Prostate gland (tissue), 2 donors: ENCODE data around the gene KLHL25. TPM values are rescaled to one million over a fixed set of nuclear protein-coding genes. Genes with fewer than 3 reads are reported as not detected.

Experiments
- DNase-seq: peaks from one replicate; pipeline ENCODE4 v3.0.0-alpha.2; 2019; ENCODE audit warnings: low spot score
- H3K27ac ChIP-seq, 2 donors: fragments of 200-600 bp; sonication (generic); 2 replicates each; pipeline ENCODE4 v1.5.1; 2017 to 2019
- H3K27me3 ChIP-seq: fragments of 200-600 bp; sonication (generic); replicated peaks from 2 replicates; pipeline ENCODE4 v1.5.1; 2019; ENCODE audit not compliant: insufficient read depth
- H3K36me3 ChIP-seq, 2 donors: fragments of 200-600 bp; sonication (generic); 1 replicate in 1 of 2; 2 replicates in 1 of 2; pipeline versions ENCODE4 v1.5.1 to v1.8.1; 2017 to 2019
- H3K4me1 ChIP-seq: fragments of 200-600 bp; sonication (generic); replicated peaks from 2 replicates; pipeline ENCODE4 v1.5.1; 2019
- H3K4me3 ChIP-seq, 2 donors: fragments of 200-600 bp; sonication (generic); 2 replicates each; pipeline ENCODE4 v1.5.1; 2017 to 2019
- H3K9me3 ChIP-seq: fragments of 200-600 bp; sonication (generic); 2 replicates; pipeline ENCODE4 v1.5.1; 2017
- CTCF ChIP-seq, 4 experiments: fragments of 200-600 bp in 2 of 4; fragments of 450-650 bp in 2 of 4; sonication (generic) in 2 of 4; IDR thresholded peaks; 1 replicate in 3 of 4; 2 replicates in 1 of 4; pipeline ENCODE4 v1.5.1; 2016 to 2019; ENCODE audit warnings: antibody characterized with exemption in 4 of 4, mild to moderate bottlenecking in 2 of 4, moderate library complexity in 2 of 4
- POLR2A ChIP-seq: fragments of 450-650 bp; IDR thresholded peaks from one replicate; pipeline ENCODE4 v1.6.1; 2016; ENCODE audit warnings: antibody characterized with exemption, mild to moderate bottlenecking
- POLR2AphosphoS5 ChIP-seq: sonication (generic); formaldehyde crosslinking; IDR thresholded peaks from one replicate; pipeline ENCODE4 v1.6.1; 2017; ENCODE audit warnings: antibody characterized with exemption
- WGBS: methylation state at CpG from one replicate; pipeline ENCODE4 v1.1.5; 2018; 5-methylcytosine and 5-hydroxymethylcytosine counted together
- intact Hi-C: fragments of 100-400 bp; cut with DNase I; formaldehyde crosslinking; loops from one replicate; pipeline ENCODE4 v1.14.2; 2022
- total RNA-seq, 2 donors: library from RNA; depleted of rRNA; stranded (reverse); fragments of >200 nt; gene quantifications; one replicate each; pipeline ENCODE4 v1.1.0, GENCODE V29; 2016

KLHL25 gene
- total RNA-seq, 2 donors from 2014 or later = 5.1 to 30.8 TPM

GRCh38 chr15:85795337-85796305 is 896 bp upstream of the KLHL25 start:
- no peak for TF ChIP-seq CTCF (IDR thresholded peaks at IDR 0.05)
- TF ChIP-seq POLR2A = no peak
- TF ChIP-seq POLR2AphosphoS5 = no peak

GRCh38 chr15:85793641-85794597 is 806 bp downstream of the KLHL25 start:
- Histone ChIP-seq H3K27me3 (no peaks in the 10 kb centered on the region), H3K9me3 (no peaks in the 10 kb centered on the region), H3K4me3 (peak overlapping the region; percentile 85 to 92), H3K4me1 (no peaks in the 10 kb centered on the region), H3K27ac (peak overlapping the region; percentile 80 to 85), H3K36me3 (no peaks in the 10 kb centered on the region)
- intact Hi-C loops = loop anchor here (5.0 kb wide), 1 partner anchor 52 kb away; no protein-coding TSS in a partner anchor
- DNase-seq = peak; percentile 20
- TF ChIP-seq CTCF (IDR thresholded peaks at IDR 0.05) (no peak), POLR2AphosphoS5 (no peak), POLR2A (no peak)
- WGBS = 1% methylated on average over 56 of the region's 56 CpGs

More at GRCh38 chr15:85795337-85796305, 896 bp upstream of the KLHL25 start:
- Histone ChIP-seq H3K4me1 (no peaks in the 10 kb centered on the region), H3K4me3 (peak overlapping the region; percentile 85 to 92), H3K27me3 (no peaks in the 10 kb centered on the region), H3K27ac (no peak overlapping the region), H3K9me3 (no peaks in the 10 kb centered on the region), H3K36me3 (no peaks in the 10 kb centered on the region)
- 52% methylated on average over 15 of the region's 15 CpGs for WGBS
- DNase-seq = no peak
- intact Hi-C loops = no loop called here

- no peak for DNase-seq
- Histone ChIP-seq H3K27me3 (no peaks in the 10 kb centered on the region), H3K4me1 (no peaks in the 10 kb centered on the region), H3K4me3 (peak overlapping the region; percentile 85 to 92), H3K27ac (no peak overlapping the region), H3K36me3 (no peaks in the 10 kb centered on the region), H3K9me3 (no peaks in the 10 kb centered on the region)
- WGBS = 49% methylated on average over 14 of the region's 14 CpGs
- TF ChIP-seq POLR2AphosphoS5 = no peak
- intact Hi-C loops = loop anchor here (5.0 kb wide), 1 partner anchor 51 kb away; no protein-coding TSS in a partner anchor
Observed at GRCh38 chr15:85792912-85793590, 1.7 kb downstream of the KLHL25 start.

- no peaks in the 10 kb centered on the region for H3K27me3 ChIP-seq
- no peaks in the 10 kb centered on the region for H3K4me1 ChIP-seq
- no peak overlapping the region for H3K27ac ChIP-seq
- TF ChIP-seq CTCF (IDR thresholded peaks at IDR 0.05) = no peak
- 97% methylated on average over 4 of the region's 4 CpGs for WGBS
- H3K9me3 ChIP-seq = no peaks in the 10 kb centered on the region
- no peak for DNase-seq
- H3K36me3 ChIP-seq = no peaks in the 10 kb centered on the region
- intact Hi-C loops = loop anchor here (5.0 kb wide), 1 partner anchor 50 kb away; no protein-coding TSS in a partner anchor
- no peak overlapping the region for H3K4me3 ChIP-seq
Observed at GRCh38 chr15:85792102-85792731, 2.5 kb downstream of the KLHL25 start.
